ENCODE measurements around the gene ENPP5.

- TF ChIP-seq CTCF (IDR thresholded peaks at IDR 0.05; ENCODE audit: insufficient read depth, low read depth, low read length), result no peak
- no peak for TF ChIP-seq EZH2 (IDR thresholded peaks at IDR 0.05; ENCODE audit: insufficient read depth, low read length)
Observed at GRCh38 chr6:46215213-46215612, 44.4 kb upstream of the ENPP5 start.
